Peyer's patch (tissue), 4 donors: ENCODE results near the gene ACOT7. TPM values are rescaled to one million over a fixed set of nuclear protein-coding genes. Genes with fewer than 3 reads are reported as not detected.

ENCODE experiments used
- DNase-seq, 3 donors: peaks; one replicate each; pipeline ENCODE4 v3.0.0-alpha.2; 2017 to 2019
- H3K27ac ChIP-seq, 4 donors: fragments of 200-600 bp; sonication (generic); one replicate each; pipeline ENCODE4 v1.5.1; 2016 to 2019
- H3K27me3 ChIP-seq, 2 donors: fragments of 200-600 bp; sonication (generic); one replicate each; pipeline ENCODE4 v1.5.1; 2019
- H3K36me3 ChIP-seq, 3 donors: fragments of 200-600 bp; sonication (generic); one replicate each; pipeline ENCODE4 v1.5.1; 2016 to 2019
- H3K4me1 ChIP-seq, 4 donors: fragments of 200-600 bp; sonication (generic); one replicate each; pipeline ENCODE4 v1.5.1; 2016 to 2019
- H3K4me3 ChIP-seq, 4 donors: fragments of 200-600 bp; sonication (generic); 1 replicate in 3 of 4; 2 replicates in 1 of 4; pipeline ENCODE4 v1.5.1; 2016 to 2019; ENCODE audit warnings: mild to moderate bottlenecking in 1 of 4
- H3K9me3 ChIP-seq, 4 donors: fragments of 200-600 bp; sonication (generic); one replicate each; pipeline ENCODE4 v1.5.1; 2016 to 2019; ENCODE audit warnings: mild to moderate bottlenecking in 1 of 4
- CTCF ChIP-seq, 6 experiments: fragments of 450-650 bp in 4 of 6; fragments of 200-600 bp in 2 of 6; sonication (generic) in 1 of 6; IDR thresholded peaks; one replicate each; pipeline ENCODE4 v1.5.1; 2017 to 2019; ENCODE audit warnings: antibody characterized with exemption in 6 of 6, mild to moderate bottlenecking in 3 of 6, moderate library complexity in 1 of 6
- POLR2A ChIP-seq, 2 donors: fragments of 450-650 bp; IDR thresholded peaks; one replicate each; pipeline ENCODE4 v1.5.1; 2017; ENCODE audit warnings: antibody characterized with exemption in 2 of 2, mild to moderate bottlenecking in 2 of 2, moderate library complexity in 2 of 2
- total RNA-seq, 4 donors: library from RNA; depleted of rRNA; stranded (reverse); fragments of >200 nt; gene quantifications; one replicate each; pipeline ENCODE4 v1.1.0, GENCODE V29; 2016

Gene ACOT7
- total RNA-seq, 4 donors from 2014 or later: 38.4 to 93.2 (median 67.1) TPM

DNA sequence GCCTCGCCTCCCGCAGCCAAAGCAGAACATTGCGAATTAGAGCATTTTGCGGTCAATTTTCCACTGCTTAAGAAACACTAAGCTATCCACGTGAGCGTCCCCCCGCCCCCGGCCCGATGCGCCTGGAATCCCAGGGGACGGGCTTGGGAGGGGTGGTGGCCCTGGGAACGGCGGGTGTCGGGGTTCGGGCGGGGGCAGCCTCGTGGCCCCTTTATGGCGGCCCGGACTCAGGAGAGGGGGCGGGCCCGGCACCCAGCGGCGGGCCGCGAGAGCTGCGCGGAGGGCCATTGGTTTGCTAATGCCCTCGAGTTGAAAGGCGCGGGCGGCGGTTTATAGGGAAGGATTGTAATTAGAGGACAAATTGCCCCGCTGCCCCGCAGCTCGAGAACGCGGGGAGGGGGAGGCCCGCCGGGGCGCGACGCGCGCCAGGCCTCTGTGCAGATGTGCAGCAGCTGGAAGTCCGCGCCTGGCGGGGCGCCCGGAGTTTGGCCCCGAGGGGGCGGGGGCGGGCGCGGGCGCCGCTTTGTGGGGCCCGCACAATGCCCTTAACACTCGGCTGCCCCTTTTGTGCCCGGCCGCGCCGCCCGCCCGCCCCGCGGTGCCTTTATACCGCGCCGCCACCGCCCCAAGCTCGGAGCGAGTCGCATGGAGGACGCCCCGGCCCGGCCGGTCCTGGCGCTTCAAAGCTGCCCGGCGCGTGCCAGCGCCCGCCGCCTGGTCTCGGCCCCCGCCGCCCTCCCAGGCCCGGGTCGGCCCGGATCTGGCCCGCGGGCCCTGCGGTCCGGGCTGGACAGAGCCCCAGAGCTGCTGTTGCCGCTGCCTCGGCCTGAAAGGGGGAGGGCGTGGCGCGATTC lies 151.5 kb downstream of the ACOT7 start:
- Histone ChIP-seq H3K9me3 (no peaks in the 10 kb centered on the region), H3K4me3 (peak overlapping the region in 2 of 4 donors; percentile 12 to 23), H3K27ac (no peak overlapping the region), H3K27me3 (peaks cover 0 to 45% of the 10 kb centered on the region in 2 donors), H3K4me1 (peaks cover 4 to 29% (median 17%) of the 10 kb centered on the region in 4 donors), H3K36me3 (no peaks in the 10 kb centered on the region)
- peak in 1 of 3 donors; percentile 49 for DNase-seq
- TF ChIP-seq POLR2A (IDR thresholded peaks at IDR 0.05) (no peak), CTCF (IDR thresholded peaks at IDR 0.05) (no peak)

DNA sequence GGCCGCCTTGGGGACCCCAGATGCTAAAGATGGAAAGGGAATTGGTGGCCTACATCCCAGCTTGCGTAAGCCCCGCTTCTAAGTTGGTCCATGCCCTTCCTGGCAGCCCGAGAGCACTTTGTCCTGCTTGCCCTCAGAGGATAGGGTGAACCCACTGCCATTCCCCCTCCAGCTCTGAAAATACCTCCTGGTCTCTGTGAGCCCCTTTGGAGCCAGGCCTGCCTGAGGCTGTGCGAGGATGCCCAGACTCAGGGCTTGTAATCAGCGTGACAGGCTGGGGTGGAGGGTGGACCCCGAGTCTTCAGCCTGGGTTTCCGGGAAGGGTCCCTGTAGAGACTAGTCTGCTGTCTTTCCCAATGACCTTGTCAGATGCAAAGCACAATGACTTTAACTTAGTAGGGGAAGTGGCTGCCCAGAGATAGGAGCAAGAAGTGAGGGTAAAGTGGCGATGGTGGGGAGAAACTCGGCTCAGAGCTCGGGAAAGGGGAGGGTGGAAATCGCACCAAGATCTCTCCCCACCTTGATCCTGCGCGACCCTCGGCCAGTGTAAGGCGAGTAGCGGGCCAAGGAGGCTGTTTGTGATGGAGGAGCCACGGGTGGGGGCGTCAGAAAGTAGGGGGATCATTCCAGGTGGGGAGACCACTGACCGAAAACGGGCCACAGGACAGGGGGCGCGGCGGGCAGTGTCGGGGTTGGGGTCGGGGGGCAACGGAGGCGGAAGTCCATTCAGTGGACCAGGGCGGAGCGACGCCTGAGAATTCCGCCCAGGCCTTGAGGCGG lies 152.3 kb downstream of the ACOT7 start:
- H3K27me3 ChIP-seq: peaks cover 0 to 45% of the 10 kb centered on the region in 2 donors
- no peak for DNase-seq
- peaks cover 4 to 25% (median 15%) of the 10 kb centered on the region in 4 donors for H3K4me1 ChIP-seq
- no peak overlapping the region for H3K27ac ChIP-seq
- H3K36me3 ChIP-seq: no peaks in the 10 kb centered on the region
- no peaks in the 10 kb centered on the region for H3K9me3 ChIP-seq
- H3K4me3 ChIP-seq: peak overlapping the region in 1 of 4 donors; percentile 12
- TF ChIP-seq CTCF (IDR thresholded peaks at IDR 0.05): no peak
- no peak for TF ChIP-seq POLR2A (IDR thresholded peaks at IDR 0.05)

GRCh38 chr1:6239950-6240768 lies 153.4 kb downstream of the ACOT7 start:
- H3K27me3 ChIP-seq: peaks cover 0 to 35% of the 10 kb centered on the region in 2 donors
- peaks cover 0 to 14% (median 9%) of the 10 kb centered on the region in 4 donors for H3K4me1 ChIP-seq
- H3K36me3 ChIP-seq: no peaks in the 10 kb centered on the region
- no peak overlapping the region for H3K27ac ChIP-seq
- no peak for DNase-seq
- no peaks in the 10 kb centered on the region for H3K9me3 ChIP-seq
- H3K4me3 ChIP-seq: no peak overlapping the region
- TF ChIP-seq CTCF (IDR thresholded peaks at IDR 0.05): no peak
- no peak for TF ChIP-seq POLR2A (IDR thresholded peaks at IDR 0.05)

GRCh38 chr1:6239213-6239752 lies 154.3 kb downstream of the ACOT7 start:
- peaks cover 0 to 21% (median 11%) of the 10 kb centered on the region in 4 donors for H3K4me1 ChIP-seq
- no peak for DNase-seq
- no peak overlapping the region for H3K4me3 ChIP-seq
- no peak for TF ChIP-seq CTCF (IDR thresholded peaks at IDR 0.05)
- TF ChIP-seq POLR2A (IDR thresholded peaks at IDR 0.05): no peak
- H3K27ac ChIP-seq: no peak overlapping the region
- H3K36me3 ChIP-seq: no peaks in the 10 kb centered on the region
- no peaks in the 10 kb centered on the region for H3K9me3 ChIP-seq
- peaks cover 0 to 30% of the 10 kb centered on the region in 2 donors for H3K27me3 ChIP-seq

GRCh38 chr1:6237093-6237492 lies 156.5 kb downstream of the ACOT7 start:
- no peak overlapping the region for H3K27ac ChIP-seq
- no peaks in the 10 kb centered on the region for H3K9me3 ChIP-seq
- TF ChIP-seq CTCF (IDR thresholded peaks at IDR 0.05) (no peak), POLR2A (IDR thresholded peaks at IDR 0.05) (no peak)
- H3K4me1 ChIP-seq: peaks cover 0 to 19% (median 8%) of the 10 kb centered on the region in 4 donors
- peaks cover 0 to 10% of the 10 kb centered on the region in 2 donors for H3K27me3 ChIP-seq
- DNase-seq: no peak
- H3K4me3 ChIP-seq: no peak overlapping the region
- H3K36me3 ChIP-seq: peaks cover 0 to 18% (median 0%) of the 10 kb centered on the region in 3 donors
